Activated naive CD4-positive, alpha-beta T cell treated with anti-CD3 and anti-CD28 coated beads, Interleukin-2, amount 10 ng/mL, durations not matched to agents 5 hours and 36 hours (primary cell): ENCODE results near the gene SPP2. TPM values are rescaled to one million over a fixed set of nuclear protein-coding genes. Genes with fewer than 3 reads are reported as not detected.

Experiments
- total RNA-seq, 2 experiments: library from RNA; stranded (reverse); gene quantifications; one replicate each; pipeline ENCODE4 v1.2.3, GENCODE V29; 2021

SPP2 gene
- not detected for total RNA-seq

GRCh38 chr2:234050455-234051135 lies at the start of gene SPP2:
Gene SPP2 (plus strand): TSS chr2:234050702. CDS start chr2:234050787, 85 bp downstream.

Other genes starting within 250 kb of the SPP2 start
- gene HJURP, start 196.2 kb upstream of the SPP2 start, total RNA-seq: 10 to 100 TPM; 92.0 to 93.8 TPM
- not detected for gene TRPM8, start 133.3 kb upstream of the SPP2 start, total RNA-seq